Astrocyte (in vitro differentiated cells and primary cell): ENCODE results near the gene TEKT3. TPM values are rescaled to one million over a fixed set of nuclear protein-coding genes. Genes with fewer than 3 reads are reported as not detected.
A peak's percentile ranks its signal among the peaks of the same experiment; 100 is the strongest.

ENCODE experiments used
- DNase-seq: peaks from one replicate; pipeline ENCODE4 v3.0.0-alpha.2; 2010; ENCODE audit warnings: low read depth
- FAIRE-seq: peaks from 2 replicates; lab custom pipeline; 2011; peaks lifted over from hg19 to GRCh38; lab: Jason Lieb, UNC
- H2AFZ ChIP-seq: 2 replicates; pipeline ENCODE4 v1.6.0; 2012; ENCODE audit warnings: low read depth, low read length, inconsistent platforms
- H3K27ac ChIP-seq: 2 replicates; pipeline ENCODE4 v1.5.1; 2011; ENCODE audit warnings: low read depth, low read length, inconsistent platforms
- H3K27me3 ChIP-seq: 2 replicates; pipeline ENCODE4 v1.6.0; 2011; ENCODE audit warnings: low read length, inconsistent platforms; ENCODE audit not compliant: insufficient read depth
- H3K36me3 ChIP-seq: 2 replicates; pipeline ENCODE4 v1.5.1; 2011; ENCODE audit warnings: low read length, inconsistent platforms; ENCODE audit not compliant: insufficient read depth
- H3K4me1 ChIP-seq: 2 replicates; pipeline ENCODE4 v1.5.1; 2011; ENCODE audit warnings: low read length, inconsistent platforms; ENCODE audit not compliant: insufficient read depth
- H3K4me2 ChIP-seq: 2 replicates; pipeline ENCODE4 v1.6.0; 2012; ENCODE audit warnings: low read length, inconsistent platforms
- H3K4me3 ChIP-seq: 2 replicates; pipeline ENCODE4 v1.5.1; 2011; ENCODE audit warnings: low read depth, mild to moderate bottlenecking, low read length, inconsistent platforms; ENCODE audit not compliant: insufficient read depth
- H3K79me2 ChIP-seq: 2 replicates; pipeline ENCODE4 v1.6.0; 2012; ENCODE audit warnings: mild to moderate bottlenecking, low read length, inconsistent platforms; ENCODE audit not compliant: insufficient read depth
- H3K9ac ChIP-seq: 2 replicates; pipeline ENCODE4 v1.6.0; 2012; ENCODE audit warnings: mild to moderate bottlenecking, low read length, inconsistent platforms
- H3K9me3 ChIP-seq: 2 replicates; pipeline ENCODE4 v1.5.1; 2012; ENCODE audit warnings: low read depth, mild to moderate bottlenecking, low read length, inconsistent platforms; ENCODE audit not compliant: insufficient read depth
- H4K20me1 ChIP-seq: 2 replicates; pipeline ENCODE4 v1.6.0; 2012; ENCODE audit warnings: low read length, inconsistent platforms; ENCODE audit not compliant: insufficient read depth
- H3K27ac Mint-ChIP-seq: one replicate; pipeline ENCODE4 v1.8.0; 2021; ENCODE audit warnings: mild to moderate bottlenecking, mixed read lengths; ENCODE audit not compliant: unreplicated experiment
- H3K27me3 Mint-ChIP-seq: one replicate; pipeline ENCODE4 v1.8.0; 2021; ENCODE audit warnings: low read depth, mixed read lengths; ENCODE audit not compliant: unreplicated experiment
- H3K36me3 Mint-ChIP-seq: one replicate; pipeline ENCODE4 v1.8.0; 2021; ENCODE audit warnings: low read depth, mixed read lengths; ENCODE audit not compliant: unreplicated experiment
- H3K4me1 Mint-ChIP-seq: one replicate; pipeline ENCODE4 v1.8.0; 2021; ENCODE audit warnings: low read depth, mixed read lengths; ENCODE audit not compliant: unreplicated experiment
- H3K4me3 Mint-ChIP-seq: one replicate; pipeline ENCODE4 v1.8.0; 2021; ENCODE audit warnings: mild to moderate bottlenecking, moderate library complexity, mixed read lengths; ENCODE audit not compliant: unreplicated experiment
- H3K9me3 Mint-ChIP-seq: one replicate; pipeline ENCODE4 v1.8.0; 2021; ENCODE audit warnings: mild to moderate bottlenecking, mixed read lengths; ENCODE audit not compliant: unreplicated experiment
- CTCF ChIP-seq: IDR thresholded peaks from 2 replicates; pipeline ENCODE4 v1.5.1; 2011; ENCODE audit warnings: low read depth, mild to moderate bottlenecking, inconsistent platforms, low read length, moderate library complexity; ENCODE audit not compliant: insufficient read depth
- EZH2 ChIP-seq: IDR thresholded peaks from 2 replicates; pipeline ENCODE4 v1.6.1; 2012; ENCODE audit warnings: mild to moderate bottlenecking, low read length, inconsistent platforms; ENCODE audit not compliant: insufficient read depth
- total RNA-seq: library from RNA; stranded (reverse); gene quantifications from 2 replicates; pipeline ENCODE4 v1.2.1, GENCODE V29; 2021

TEKT3 gene
- total RNA-seq, 1 donor from 2014 or later, result not detected

- H3K4me3 Mint-ChIP-seq, result no peak overlapping the region
- no peak overlapping the region for H3K27ac ChIP-seq
- H3K9me3 Mint-ChIP-seq, result peaks cover 7% of the 10 kb centered on the region
- peaks cover 2% of the 10 kb centered on the region for H3K27me3 Mint-ChIP-seq
- no peaks in the 10 kb centered on the region for H3K79me2 ChIP-seq
- no peaks in the 10 kb centered on the region for H3K9me3 ChIP-seq
- H3K36me3 ChIP-seq, result no peaks in the 10 kb centered on the region
- no peaks in the 10 kb centered on the region for H3K4me1 ChIP-seq
- no peaks in the 10 kb centered on the region for H4K20me1 ChIP-seq
- peaks cover 2% of the 10 kb centered on the region for H3K27me3 ChIP-seq
- H3K4me2 ChIP-seq, result no peak overlapping the region
- FAIRE-seq (peak; percentile 13), DNase-seq (peak; percentile 59)
- TF ChIP-seq CTCF (no peak), EZH2 (no peak)
- no peaks in the 10 kb centered on the region for H3K36me3 Mint-ChIP-seq
- H3K4me1 Mint-ChIP-seq, result peaks cover under 1% of the 10 kb centered on the region
- no peak overlapping the region for H3K27ac Mint-ChIP-seq
- H3K9ac ChIP-seq, result no peak overlapping the region
- H2AFZ ChIP-seq, result no peak overlapping the region
- H3K4me3 ChIP-seq, result no peak overlapping the region
These were observed 10.5 kb upstream of the TEKT3 start for GRCh38 chr17:15351925-15352324.

- TF ChIP-seq EZH2 (no peak), CTCF (no peak)
- H3K9me3 ChIP-seq, result no peaks in the 10 kb centered on the region
- Mint-ChIP-seq H3K4me1 (peaks cover 2% of the 10 kb centered on the region), H3K9me3 (peaks cover 5% of the 10 kb centered on the region), H3K27me3 (peaks cover 2% of the 10 kb centered on the region), H3K36me3 (no peaks in the 10 kb centered on the region), H3K4me3 (no peak overlapping the region), H3K27ac (no peak overlapping the region)
- H3K27me3 ChIP-seq, result peaks cover 2% of the 10 kb centered on the region
- H3K9ac ChIP-seq, result no peak overlapping the region
- no peaks in the 10 kb centered on the region for H3K79me2 ChIP-seq
- H3K27ac ChIP-seq, result no peak overlapping the region
- no peaks in the 10 kb centered on the region for H3K4me1 ChIP-seq
- H3K36me3 ChIP-seq, result no peaks in the 10 kb centered on the region
- no peak overlapping the region for H2AFZ ChIP-seq
- no peak for DNase-seq
- no peak overlapping the region for H3K4me3 ChIP-seq
- no peak for FAIRE-seq
- H4K20me1 ChIP-seq, result no peaks in the 10 kb centered on the region
- H3K4me2 ChIP-seq, result no peak overlapping the region
These were observed 10.1 kb upstream of the TEKT3 start for GRCh38 chr17:15351478-15351840.

DNA sequence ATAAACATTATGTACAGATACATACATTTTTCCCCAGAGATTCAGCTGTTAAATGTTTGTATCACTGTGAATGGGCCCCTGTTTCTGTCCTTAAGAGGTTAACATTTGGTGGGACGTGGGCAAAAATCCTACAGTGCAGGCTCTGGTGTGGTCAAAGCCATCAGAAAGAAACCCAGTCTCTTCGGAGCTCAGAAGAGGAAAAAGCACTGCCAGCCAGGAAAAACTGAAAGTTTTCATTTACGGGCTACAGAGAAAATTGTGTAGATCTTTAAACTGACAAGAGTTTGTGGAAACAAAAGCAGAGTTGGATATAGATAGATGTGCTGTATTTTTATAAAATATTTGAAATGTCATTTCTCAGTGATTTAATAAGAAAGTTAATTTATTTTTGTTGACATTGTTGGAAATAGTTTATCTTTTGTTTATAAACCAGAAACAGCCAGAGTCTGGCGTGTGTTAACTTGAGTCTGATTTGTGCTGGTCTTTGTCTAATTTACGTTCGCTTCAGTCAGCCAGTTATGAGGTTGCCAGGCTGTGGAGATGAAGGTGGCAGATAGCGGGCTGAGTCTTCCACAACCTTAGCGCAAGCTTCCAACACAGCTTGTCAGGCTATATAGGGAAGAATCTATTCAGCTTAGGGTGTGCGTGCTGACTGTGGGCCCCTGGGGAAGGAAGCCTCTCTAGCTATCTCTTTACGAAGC, 9.5 kb upstream of the TEKT3 start:
- no peak overlapping the region for H3K4me3 Mint-ChIP-seq
- no peak for DNase-seq
- H3K27me3 Mint-ChIP-seq, result peaks cover 2% of the 10 kb centered on the region
- Histone ChIP-seq H3K4me2 (no peak overlapping the region), H3K27ac (no peak overlapping the region), H3K9ac (no peak overlapping the region), H4K20me1 (no peaks in the 10 kb centered on the region), H3K4me1 (no peaks in the 10 kb centered on the region), H2AFZ (no peak overlapping the region), H3K36me3 (no peaks in the 10 kb centered on the region), H3K9me3 (no peaks in the 10 kb centered on the region), H3K4me3 (no peak overlapping the region), H3K27me3 (peaks cover 2% of the 10 kb centered on the region), H3K79me2 (no peaks in the 10 kb centered on the region)
- peaks cover 2% of the 10 kb centered on the region for H3K4me1 Mint-ChIP-seq
- TF ChIP-seq CTCF (no peak), EZH2 (no peak)
- no peak overlapping the region for H3K27ac Mint-ChIP-seq
- H3K36me3 Mint-ChIP-seq, result no peaks in the 10 kb centered on the region
- no peak for FAIRE-seq
- peaks cover 5% of the 10 kb centered on the region for H3K9me3 Mint-ChIP-seq
